ENCODE measurements around the gene YEATS2.
"Not testable (repeated sequence)": the region's sequence is repeated elsewhere in the genome, so short reads cannot be mapped to it uniquely, and the experiment has no call there.

Gene YEATS2

DNA sequence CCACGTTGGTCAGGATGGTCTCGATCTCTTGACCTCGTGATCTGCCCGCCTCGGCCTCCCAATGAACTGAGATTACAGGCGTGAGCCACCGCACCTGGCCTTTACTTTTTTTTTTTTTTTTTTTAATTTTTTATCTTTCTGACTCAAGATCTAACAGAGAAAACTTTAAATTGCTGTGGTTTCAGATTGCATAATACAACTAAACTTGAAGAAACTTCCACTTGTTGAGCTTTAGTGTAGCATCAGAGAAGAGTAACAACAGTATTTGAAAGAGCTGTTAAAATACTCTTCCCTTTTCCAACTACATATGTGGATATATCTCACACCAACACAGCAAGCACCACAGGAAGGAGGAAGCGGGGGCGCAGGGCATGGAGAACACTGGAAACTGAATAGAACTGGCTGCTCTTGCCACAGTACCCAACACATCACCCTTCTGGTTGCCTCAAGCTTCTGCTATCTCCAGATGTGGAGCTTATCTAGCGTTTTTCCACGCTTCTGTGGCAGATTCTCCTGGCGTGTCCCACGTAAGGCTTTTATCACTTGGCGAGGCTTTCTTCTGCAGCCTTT, 82.4 kb downstream of the YEATS2 start:
- DNase-seq: no peak

DNA sequence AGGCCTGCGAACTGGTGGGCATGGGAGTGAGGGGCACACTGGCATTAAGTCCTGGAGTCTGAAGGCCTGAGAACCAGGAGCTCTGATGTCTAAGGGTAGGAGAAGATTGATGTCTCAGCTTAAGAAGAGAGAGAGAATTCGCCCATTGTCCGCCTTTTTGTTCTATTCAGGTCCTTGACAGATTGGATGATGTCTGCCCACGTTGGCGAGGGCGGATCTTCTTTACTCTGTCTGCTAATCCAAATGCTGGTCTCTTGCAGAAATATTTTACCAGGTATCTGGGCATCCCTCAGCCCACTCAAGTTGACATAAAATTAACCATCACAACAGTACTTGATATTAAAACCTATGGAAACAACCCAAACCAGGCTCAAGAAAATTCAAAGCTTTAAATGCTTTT, 83.6 kb downstream of the YEATS2 start:
- no peak for DNase-seq

DNA sequence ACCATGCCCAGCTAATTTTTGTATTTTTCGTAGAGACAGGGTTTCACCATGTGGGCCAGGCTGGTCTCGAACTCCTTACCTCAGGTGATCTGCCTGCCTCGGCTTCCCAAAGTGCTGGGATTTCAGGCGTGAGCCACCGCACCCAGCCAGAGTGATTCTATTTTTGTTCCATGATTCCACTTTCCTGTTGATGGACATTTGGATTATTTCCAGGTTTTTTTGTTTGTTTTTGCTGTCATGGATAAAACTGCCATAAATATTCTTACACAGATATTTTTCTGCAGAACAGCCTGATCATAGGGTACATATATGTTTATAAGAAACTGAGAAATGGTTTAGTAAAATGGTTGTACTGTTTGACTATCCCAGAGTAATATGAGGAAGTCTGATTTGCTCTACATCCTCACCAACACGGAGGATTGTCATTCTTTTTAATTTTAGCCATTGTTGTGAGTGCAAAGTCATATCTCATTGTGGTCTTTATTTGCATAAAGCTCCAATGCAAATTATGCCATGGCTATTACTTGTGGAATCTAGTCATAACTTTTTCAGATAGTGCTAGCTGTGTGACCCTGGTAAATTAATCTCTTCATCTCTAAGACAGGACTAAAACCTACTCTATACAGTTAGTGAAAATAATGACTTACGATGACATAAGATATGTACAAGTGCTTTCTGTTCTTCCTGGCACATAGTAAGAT, 85.1 kb downstream of the YEATS2 start:
- DNase-seq: no peak

DNA sequence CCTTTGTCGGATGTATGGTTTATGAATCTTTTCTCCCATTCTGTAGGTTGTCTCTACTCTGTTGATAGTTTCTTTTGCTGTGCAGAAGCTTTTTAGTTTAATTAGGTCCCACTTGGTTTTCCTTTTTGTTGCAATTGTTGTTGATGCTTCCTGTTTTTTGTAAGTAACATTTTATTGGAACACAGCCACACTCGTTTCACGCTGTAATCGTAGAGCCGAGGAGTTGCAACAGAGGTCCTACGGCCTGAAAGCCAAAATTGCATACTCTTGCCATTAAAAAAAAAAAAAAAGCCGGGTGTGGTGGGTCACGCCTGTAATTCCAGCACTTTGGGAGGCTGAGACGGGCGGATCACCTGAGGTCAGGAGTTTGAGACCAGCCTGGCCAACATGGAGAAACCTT, 86.9 kb downstream of the YEATS2 start:
- not testable (repeated sequence) for DNase-seq

DNA sequence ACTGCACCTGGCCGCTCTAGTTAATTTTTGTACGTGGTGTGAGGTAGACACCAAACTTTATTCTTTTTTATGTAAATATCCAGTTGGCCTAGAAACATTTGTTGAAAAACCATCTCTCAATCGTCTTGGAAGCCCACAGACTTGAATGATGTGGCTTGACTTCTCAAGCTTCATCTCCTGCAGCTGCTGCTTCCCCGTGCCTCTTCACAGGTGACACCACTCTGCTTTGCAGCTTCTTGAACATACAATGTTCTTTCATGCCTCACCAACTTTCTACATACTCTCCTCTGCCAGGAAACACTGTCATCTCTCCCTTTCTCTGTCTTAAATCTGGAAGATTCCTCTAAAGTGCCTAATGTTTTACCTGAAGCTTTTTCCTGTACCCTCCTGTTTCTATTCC, 92.2 kb downstream of the YEATS2 start:
- no peak for DNase-seq

DNA sequence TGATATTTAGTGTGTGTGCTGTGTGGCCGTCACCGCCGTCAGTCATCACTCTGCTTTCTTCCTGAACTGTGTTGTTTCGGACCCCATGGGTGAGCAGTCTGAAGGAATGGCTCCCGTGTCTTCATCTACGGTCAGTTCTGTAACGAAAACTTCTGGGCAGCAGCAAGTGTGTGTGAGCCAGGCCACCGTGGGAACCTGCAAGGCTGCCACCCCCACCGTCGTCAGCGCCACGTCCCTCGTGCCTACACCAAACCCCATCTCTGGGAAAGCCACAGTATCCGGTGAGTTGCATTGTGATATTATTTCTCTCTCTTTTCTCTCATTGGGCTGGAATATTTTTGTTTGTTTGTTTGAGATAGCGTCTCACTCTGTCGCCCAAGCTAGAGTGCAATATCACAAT, 93.1 kb downstream of the YEATS2 start:
- no peak for DNase-seq

DNA sequence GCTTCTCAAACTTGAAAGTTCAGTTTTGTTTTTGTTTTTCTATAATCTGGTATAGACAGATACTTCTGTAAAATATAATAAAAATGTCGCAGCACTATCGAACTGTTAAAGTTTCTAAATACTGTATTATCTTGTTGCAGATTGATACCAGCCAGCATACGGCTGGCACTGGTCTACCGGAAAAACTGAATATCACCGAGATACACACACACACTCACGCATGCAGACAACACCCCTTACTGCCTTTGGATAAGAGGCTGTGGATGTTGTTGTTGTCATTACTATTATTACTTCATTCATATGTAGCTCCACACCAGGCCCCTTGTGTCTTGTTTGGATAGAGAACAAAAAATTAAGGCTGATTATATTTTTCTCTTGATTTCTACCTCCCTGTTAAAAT, 95.4 kb downstream of the YEATS2 start:
- DNase-seq: no peak

DNA sequence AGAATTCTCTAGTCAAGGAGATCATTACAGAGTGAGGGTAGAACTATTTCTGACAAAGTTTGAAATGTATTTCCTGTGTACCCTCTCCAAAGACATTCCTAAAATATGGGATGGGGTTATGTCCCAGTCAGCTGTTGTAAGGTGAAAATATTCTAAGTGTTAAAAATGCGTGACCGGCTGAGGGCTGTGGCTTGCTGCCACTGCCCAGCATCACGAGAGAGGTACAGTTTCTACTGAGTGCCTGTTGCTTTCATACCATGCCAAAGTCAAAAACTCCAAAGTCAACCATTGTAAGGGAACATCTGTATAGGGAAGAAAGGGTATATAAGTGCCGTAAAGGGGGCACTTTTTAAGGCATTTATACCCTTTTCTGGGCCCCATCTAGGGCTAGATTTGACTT, 96.9 kb downstream of the YEATS2 start:
- no peak for DNase-seq

DNA sequence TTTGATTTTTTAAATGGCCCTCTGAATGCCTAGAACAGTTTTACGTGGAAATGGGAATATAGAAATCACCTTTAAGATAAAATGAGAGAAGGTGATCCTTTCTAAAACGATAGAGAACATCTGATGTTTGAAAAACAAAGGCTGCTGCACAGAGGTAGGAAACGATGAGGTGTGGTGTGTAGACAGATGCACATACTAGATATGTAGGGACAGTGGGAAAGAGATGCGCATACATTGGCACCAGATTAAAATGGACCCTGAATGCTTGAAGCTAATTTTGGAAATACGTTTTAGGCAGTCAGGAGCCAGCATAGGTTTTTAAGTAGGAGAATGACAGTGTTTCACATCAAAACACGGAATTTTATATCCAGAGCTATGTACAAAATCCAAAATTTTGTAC, 98.8 kb downstream of the YEATS2 start:
- DNase-seq: no peak

DNA sequence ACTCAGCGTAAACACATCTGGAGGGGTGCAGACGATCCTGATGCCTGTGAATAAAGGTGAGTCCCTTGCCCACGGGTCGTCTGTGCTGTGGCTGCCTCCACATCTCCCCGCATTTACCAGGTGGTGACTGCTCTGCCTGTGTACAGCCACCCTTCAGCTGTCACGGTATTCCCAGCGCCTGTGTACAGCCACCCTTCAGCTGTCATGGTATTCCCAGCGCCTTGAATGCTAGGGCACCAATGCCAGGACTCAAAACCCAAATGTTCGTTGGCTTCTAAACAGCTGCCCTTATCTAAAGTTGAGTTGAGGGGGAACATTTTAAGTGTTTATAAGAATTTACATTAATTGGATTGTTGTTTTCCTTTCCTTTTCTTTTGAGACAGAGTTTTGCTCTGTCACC, 100.4 kb downstream of the YEATS2 start:
- no peak for DNase-seq

- no peak for DNase-seq
These were observed 101.9 kb downstream of the YEATS2 start for GRCh38 chr3:183799461-183799860.

- DNase-seq: no peak
These were observed 102.8 kb downstream of the YEATS2 start for GRCh38 chr3:183800243-183800863.

- no peak for DNase-seq
These were observed 104.0 kb downstream of the YEATS2 start for GRCh38 chr3:183801601-183802000.

DNA sequence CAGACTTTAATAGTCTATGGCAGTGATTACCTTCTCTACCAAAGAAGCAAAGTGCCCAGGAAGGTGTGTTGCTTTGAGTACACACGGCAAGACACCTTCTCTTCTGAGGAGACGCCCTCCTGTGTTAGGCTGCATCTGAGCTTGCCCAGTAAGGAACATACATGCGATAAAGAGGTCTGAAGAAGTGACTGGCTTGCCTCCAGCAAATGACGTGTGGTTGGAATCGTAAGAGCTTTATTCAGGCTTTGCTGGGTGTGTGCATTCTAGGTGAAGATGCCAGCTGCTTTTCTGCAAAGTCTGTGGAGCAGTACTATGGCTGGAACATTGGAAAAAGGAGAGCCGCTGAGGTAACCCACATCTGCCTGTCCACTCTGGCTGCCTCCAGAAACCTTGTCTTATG, 105.4 kb downstream of the YEATS2 start:
- no peak for DNase-seq

GRCh38 chr3:183807209-183807728, 109.7 kb downstream of the YEATS2 start:
- DNase-seq: no peak

GRCh38 chr3:183807881-183808280, 110.3 kb downstream of the YEATS2 start:
- DNase-seq: no peak

GRCh38 chr3:183808355-183808754, 110.8 kb downstream of the YEATS2 start:
- no peak for DNase-seq

DNA sequence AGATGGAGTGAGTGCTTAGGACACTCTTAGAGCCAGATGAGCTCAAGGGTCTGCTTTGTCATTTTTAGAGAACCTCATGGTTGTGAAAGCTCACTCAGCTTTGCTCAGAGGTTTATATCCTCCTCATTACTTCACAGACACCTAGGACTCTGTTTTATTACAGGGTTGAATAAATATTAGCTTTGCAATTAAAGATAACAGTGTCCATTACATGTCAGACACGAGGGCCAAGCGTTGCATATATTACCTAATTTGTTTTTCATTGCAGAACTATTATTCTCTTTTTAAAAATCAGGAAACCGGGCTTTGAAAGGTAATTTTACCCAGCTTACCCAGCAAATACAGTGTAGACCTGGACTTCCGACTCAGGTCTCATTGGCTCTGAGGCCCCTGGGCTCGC, 111.7 kb downstream of the YEATS2 start:
- DNase-seq: no peak

- no peak for DNase-seq
These were observed 113.3 kb downstream of the YEATS2 start for GRCh38 chr3:183810643-183811594.

DNA sequence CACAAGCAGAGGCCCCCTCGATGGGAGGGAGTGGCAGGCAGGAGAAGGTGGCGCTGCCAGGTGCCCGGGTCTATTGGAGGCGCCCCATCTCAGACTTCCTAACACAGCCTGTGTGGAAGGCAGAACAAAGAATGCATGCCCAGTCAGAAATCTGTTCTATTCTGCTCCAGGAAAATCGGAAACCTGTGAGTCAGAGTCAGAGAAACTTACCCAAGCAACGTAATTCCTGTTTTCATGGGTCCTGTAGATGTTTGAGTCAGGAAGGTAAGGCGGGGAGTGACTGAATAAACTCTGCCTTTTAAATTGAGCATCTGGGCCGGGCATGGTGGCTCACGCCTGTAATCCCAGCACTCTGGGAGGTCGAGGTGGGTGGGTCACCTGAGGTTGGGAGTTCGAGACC, 114.0 kb downstream of the YEATS2 start:
- no peak for DNase-seq

- no peak for DNase-seq
These were observed 115.3 kb downstream of the YEATS2 start for GRCh38 chr3:183812761-183813445.

- no peak for DNase-seq
These were observed 116.6 kb downstream of the YEATS2 start for GRCh38 chr3:183814240-183814639.

- no peak for DNase-seq
These were observed 118.0 kb downstream of the YEATS2 start for GRCh38 chr3:183815563-183815940.

Measured in CD4-positive, alpha-beta T cell treated with Interleukin-15 for 1 hour (primary cell).